Parathyroid adenoma (tissue), 2 donors: ENCODE measurements around the gene SIK3.
"Not testable (repeated sequence)": the region's sequence is repeated elsewhere in the genome, so short reads cannot be mapped to it uniquely, and the experiment has no call there.

Experiments
- H2AFZ ChIP-seq: fragments of 300-600 bp; sonication (generic); one replicate; pipeline ENCODE4 v1.7.0; 2017; ENCODE audit warnings: antibody characterized with exemption, mild to moderate bottlenecking
- H3K27ac ChIP-seq: fragments of 300-600 bp; sonication (generic); one replicate; pipeline ENCODE4 v1.7.0; 2017
- H3K27me3 ChIP-seq: fragments of 300-600 bp; sonication (generic); one replicate; pipeline ENCODE4 v1.7.0; 2017; ENCODE audit warnings: low read length; ENCODE audit not compliant: control insufficient read depth, insufficient read depth
- H3K36me3 ChIP-seq: fragments of 300-600 bp; sonication (generic); one replicate; pipeline ENCODE4 v1.7.0; 2017; ENCODE audit warnings: low read length; ENCODE audit not compliant: control insufficient read depth, insufficient read depth
- H3K4me1 ChIP-seq: fragments of 300-600 bp; sonication (generic); one replicate; pipeline ENCODE4 v1.7.0; 2017; ENCODE audit warnings: control low read depth
- H3K4me2 ChIP-seq: fragments of 300-600 bp; sonication (generic); one replicate; pipeline ENCODE4 v1.7.0; 2017; ENCODE audit warnings: low read length
- H3K4me3 ChIP-seq: fragments of 300-600 bp; sonication (generic); one replicate; pipeline ENCODE4 v1.7.0; 2017; ENCODE audit warnings: low read depth, low read length
- H3K79me2 ChIP-seq: fragments of 300-600 bp; sonication (generic); one replicate; pipeline ENCODE4 v1.7.0; 2017; ENCODE audit warnings: control low read depth
- H3K9ac ChIP-seq: fragments of 300-600 bp; sonication (generic); one replicate; pipeline ENCODE4 v1.7.0; 2017; ENCODE audit warnings: mild to moderate bottlenecking
- H3K9me3 ChIP-seq: fragments of 300-600 bp; sonication (generic); one replicate; pipeline ENCODE4 v1.7.0; 2017; ENCODE audit warnings: low read length; ENCODE audit not compliant: control insufficient read depth
- TF ChIP-seq, protein P1 (sequence below): fragments of 300-600 bp; sonication (generic); IDR thresholded peaks from one replicate; pipeline ENCODE4 v1.7.0; 2017; ENCODE audit warnings: antibody characterized with exemption, mild to moderate bottlenecking
- donor health status: primary hyperparathyroidism.

The SIK3 gene

DNA sequence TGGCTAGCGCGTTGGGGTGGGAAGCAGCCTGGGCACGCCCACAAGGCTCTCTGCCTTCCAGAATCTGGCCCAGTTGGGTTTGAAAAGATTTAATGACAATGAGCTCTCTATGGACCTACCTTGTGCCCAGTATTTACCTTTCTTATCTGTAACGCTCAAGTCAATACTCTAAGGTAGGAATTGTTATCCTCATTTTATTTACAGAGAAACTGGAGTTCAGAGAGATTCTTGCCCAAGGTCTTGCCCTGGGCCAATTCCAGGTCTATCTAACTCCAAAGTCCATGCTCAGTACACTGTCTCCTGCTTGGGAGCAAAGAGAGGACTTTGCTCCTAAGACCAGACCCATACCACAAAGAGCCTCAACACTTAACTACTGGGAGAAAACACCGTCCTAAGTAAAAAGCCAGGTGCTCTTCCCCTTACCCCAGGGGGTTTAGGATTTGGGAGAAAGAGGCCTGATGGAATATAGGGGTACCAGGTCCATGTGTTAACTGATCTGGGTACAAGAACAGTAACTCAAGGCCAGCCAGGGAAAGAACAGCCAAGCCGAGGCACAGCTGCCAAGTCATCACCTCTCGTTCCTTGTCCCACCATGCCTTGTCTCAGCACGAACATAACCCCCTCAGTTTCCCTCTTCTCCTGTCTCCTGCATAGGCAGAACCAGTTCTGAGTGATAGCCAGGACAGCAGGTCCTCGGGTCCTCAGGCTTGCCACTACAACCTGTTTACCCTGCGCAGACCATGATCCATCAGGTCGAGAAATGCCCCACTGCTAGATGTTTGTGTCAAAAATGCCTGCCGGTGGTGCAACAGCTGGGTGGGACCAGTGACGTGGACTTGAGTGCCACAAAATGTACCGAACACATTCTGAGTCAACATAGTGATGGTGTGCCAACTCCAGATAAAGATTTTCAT, 289.7 kb downstream of the SIK3 start:
- no peaks in the 10 kb centered on the region for H3K36me3 ChIP-seq
- H3K27me3 ChIP-seq: no peaks in the 10 kb centered on the region
- H3K9me3 ChIP-seq: no peaks in the 10 kb centered on the region
- no peak overlapping the region for H3K4me3 ChIP-seq
- no peak overlapping the region for H3K4me2 ChIP-seq
- TF ChIP-seq, protein P1, sequence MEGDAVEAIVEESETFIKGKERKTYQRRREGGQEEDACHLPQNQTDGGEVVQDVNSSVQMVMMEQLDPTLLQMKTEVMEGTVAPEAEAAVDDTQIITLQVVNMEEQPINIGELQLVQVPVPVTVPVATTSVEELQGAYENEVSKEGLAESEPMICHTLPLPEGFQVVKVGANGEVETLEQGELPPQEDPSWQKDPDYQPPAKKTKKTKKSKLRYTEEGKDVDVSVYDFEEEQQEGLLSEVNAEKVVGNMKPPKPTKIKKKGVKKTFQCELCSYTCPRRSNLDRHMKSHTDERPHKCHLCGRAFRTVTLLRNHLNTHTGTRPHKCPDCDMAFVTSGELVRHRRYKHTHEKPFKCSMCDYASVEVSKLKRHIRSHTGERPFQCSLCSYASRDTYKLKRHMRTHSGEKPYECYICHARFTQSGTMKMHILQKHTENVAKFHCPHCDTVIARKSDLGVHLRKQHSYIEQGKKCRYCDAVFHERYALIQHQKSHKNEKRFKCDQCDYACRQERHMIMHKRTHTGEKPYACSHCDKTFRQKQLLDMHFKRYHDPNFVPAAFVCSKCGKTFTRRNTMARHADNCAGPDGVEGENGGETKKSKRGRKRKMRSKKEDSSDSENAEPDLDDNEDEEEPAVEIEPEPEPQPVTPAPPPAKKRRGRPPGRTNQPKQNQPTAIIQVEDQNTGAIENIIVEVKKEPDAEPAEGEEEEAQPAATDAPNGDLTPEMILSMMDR: no peak
- H3K27ac ChIP-seq: no peak overlapping the region
- H2AFZ ChIP-seq: no peak overlapping the region
- no peaks in the 10 kb centered on the region for H3K79me2 ChIP-seq
- no peaks in the 10 kb centered on the region for H3K4me1 ChIP-seq
- H3K9ac ChIP-seq: no peak overlapping the region

DNA sequence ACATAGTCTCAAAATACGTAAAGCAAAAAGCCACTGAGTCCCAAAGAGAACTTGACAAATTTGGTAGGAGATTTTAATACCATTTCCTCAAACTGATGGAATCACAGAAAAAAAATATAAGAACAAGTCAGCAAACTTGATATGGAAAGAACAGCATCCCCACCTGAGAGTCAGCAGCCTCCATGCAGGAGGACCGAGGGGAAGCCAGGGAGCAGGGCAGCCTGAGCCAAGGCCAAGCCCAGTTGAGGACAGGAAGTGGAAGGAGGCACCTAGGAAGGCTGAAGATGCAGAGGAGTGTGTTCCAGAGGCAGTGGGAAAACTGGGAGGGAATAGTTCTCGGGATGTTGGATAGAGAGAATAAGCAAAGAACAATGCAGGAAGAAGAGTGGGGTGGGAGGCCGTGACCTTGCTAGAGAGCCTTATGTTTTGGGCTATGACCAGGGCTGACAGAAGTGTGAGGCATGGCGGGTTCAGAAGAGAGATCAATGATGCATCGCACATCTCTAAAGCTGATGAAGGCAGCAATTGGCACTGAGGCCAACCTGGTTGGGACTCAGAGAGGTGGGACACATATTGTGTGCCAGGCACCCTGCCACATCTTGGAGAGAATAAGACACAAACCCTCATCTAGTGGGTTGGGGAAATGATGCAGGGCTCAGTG, 290.5 kb downstream of the SIK3 start:
- no peak overlapping the region for H2AFZ ChIP-seq
- TF ChIP-seq, protein P1: no peak
- H3K27ac ChIP-seq: no peak overlapping the region
- H3K36me3 ChIP-seq: no peaks in the 10 kb centered on the region
- H3K79me2 ChIP-seq: no peaks in the 10 kb centered on the region
- H3K9ac ChIP-seq: no peak overlapping the region
- no peaks in the 10 kb centered on the region for H3K27me3 ChIP-seq
- no peak overlapping the region for H3K4me3 ChIP-seq
- H3K9me3 ChIP-seq: no peaks in the 10 kb centered on the region
- H3K4me1 ChIP-seq: no peaks in the 10 kb centered on the region
- H3K4me2 ChIP-seq: no peak overlapping the region

DNA sequence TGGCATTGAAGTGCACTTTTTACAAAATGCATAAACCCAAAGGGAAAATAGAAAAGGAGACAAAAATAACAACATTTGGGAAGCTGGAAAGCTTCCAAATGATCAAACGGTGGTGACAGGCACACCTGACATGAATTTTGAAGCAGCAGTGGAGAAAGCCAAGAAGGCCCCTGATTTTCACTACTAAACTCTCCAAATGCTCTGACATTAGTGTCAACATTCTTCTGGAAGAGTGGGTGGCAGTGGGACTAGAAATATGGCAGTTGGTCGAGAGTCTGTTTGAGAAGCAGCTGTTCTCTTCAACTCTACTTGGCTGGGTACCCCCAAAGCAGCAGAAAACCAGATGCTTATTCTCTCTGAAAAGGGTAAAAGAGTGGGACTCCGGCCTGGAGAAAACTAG, 294.2 kb downstream of the SIK3 start:
- Histone ChIP-seq H2AFZ (no peak overlapping the region), H3K4me1 (no peaks in the 10 kb centered on the region), H3K4me3 (no peak overlapping the region), H3K79me2 (no peaks in the 10 kb centered on the region), H3K36me3 (no peaks in the 10 kb centered on the region), H3K27me3 (no peaks in the 10 kb centered on the region), H3K9ac (no peak overlapping the region), H3K9me3 (no peaks in the 10 kb centered on the region), H3K27ac (no peak overlapping the region), H3K4me2 (no peak overlapping the region)
- TF ChIP-seq, protein P1: no peak

DNA sequence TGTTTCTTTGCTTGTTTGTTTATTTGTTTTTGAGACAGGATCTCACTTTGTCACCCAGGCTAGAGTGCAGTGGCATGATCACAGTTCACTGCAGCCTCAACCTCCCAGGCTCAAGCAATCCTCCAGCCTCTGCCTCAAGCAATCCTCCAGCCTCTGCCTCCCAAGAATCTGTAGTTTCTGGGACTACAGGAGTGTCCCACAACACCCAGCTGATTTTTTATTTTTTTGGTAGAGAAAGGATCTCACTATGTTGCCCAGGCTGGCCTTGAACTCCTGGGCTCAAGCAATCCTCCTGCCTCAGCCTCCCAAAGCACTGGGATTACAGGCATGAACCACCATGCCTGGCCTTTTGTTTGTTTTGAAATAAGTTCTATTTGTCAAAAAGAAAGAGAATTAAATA, 296.6 kb downstream of the SIK3 start:
- not testable (repeated sequence) for H3K4me2 ChIP-seq, H3K4me3 ChIP-seq, H3K4me1 ChIP-seq, H3K79me2 ChIP-seq, H3K9me3 ChIP-seq, H3K9ac ChIP-seq, H3K27ac ChIP-seq, H3K27me3 ChIP-seq, H3K36me3 ChIP-seq, H2AFZ ChIP-seq

DNA sequence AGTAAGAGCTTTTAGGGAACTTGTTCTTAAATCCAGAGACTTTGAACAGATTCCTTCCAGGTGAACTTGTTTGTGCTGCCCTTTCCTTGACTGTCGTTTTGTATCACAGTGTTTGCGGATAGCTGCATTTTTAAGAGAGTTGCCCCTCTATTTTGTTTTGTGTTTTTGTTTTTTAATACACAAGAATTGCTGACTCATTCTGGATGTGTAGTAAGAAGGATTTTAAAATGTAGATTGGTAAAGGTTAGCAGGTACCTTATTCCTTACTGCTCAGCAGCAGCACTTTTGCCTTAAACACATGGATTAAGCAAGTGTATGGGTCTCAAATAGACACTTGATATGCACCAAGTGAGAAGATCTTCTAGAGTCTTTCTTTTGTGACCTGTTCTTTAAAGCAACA, 297.6 kb downstream of the SIK3 start:
- TF ChIP-seq, protein P1: no peak
- H3K27me3 ChIP-seq: no peaks in the 10 kb centered on the region

More for the DNA sequence above, 297.6 kb downstream of the SIK3 start:
- no peak overlapping the region for H3K27ac ChIP-seq
- no peaks in the 10 kb centered on the region for H3K4me1 ChIP-seq
- no peak overlapping the region for H3K9ac ChIP-seq
- H3K36me3 ChIP-seq: no peaks in the 10 kb centered on the region
- no peak overlapping the region for H2AFZ ChIP-seq
- H3K4me2 ChIP-seq: no peak overlapping the region
- H3K79me2 ChIP-seq: no peaks in the 10 kb centered on the region
- no peak overlapping the region for H3K4me3 ChIP-seq
- H3K9me3 ChIP-seq: no peaks in the 10 kb centered on the region
